Neural crest cell (in vitro differentiated cells): Measurements from ENCODE around the gene TGFB2. TPM values are rescaled to one million over a fixed set of nuclear protein-coding genes. Genes with fewer than 3 reads are reported as not detected.
A peak's percentile ranks its signal among the peaks of the same experiment; 100 is the strongest.

Experiments used
- DNase-seq: peaks from one replicate; pipeline ENCODE4 v3.0.0; 2021; ENCODE audit warnings: low read depth, mixed read lengths, low spot score
- H3K27ac Mint-ChIP-seq: one replicate; pipeline ENCODE4 v1.8.0; 2021; ENCODE audit warnings: mild to moderate bottlenecking, mixed read lengths; ENCODE audit not compliant: unreplicated experiment
- H3K27me3 Mint-ChIP-seq: 2 replicates; pipeline ENCODE4 v1.8.0; 2021; ENCODE audit warnings: low read depth, mild to moderate bottlenecking, mixed read lengths
- H3K36me3 Mint-ChIP-seq: 2 replicates; pipeline ENCODE4 v1.8.0; 2021; ENCODE audit warnings: low read depth, mild to moderate bottlenecking, mixed read lengths
- H3K4me1 Mint-ChIP-seq: 2 replicates; pipeline ENCODE4 v1.8.0; 2021; ENCODE audit warnings: mixed read lengths
- H3K4me3 Mint-ChIP-seq: one replicate; pipeline ENCODE4 v1.8.0; 2021; ENCODE audit warnings: mild to moderate bottlenecking, mixed read lengths
- H3K9me3 Mint-ChIP-seq: 2 replicates; pipeline ENCODE4 v1.8.0; 2021; ENCODE audit warnings: mixed read lengths
- CTCF ChIP-seq: fragments of 200-600 bp; sonication (generic); conservative IDR thresholded peaks from 2 replicates; pipeline ENCODE4 v1.5.0; 2021; ENCODE audit warnings: antibody characterized with exemption, mild to moderate bottlenecking
- long read RNA-seq: library from polyadenylated mRNA; unstranded; transcript quantifications from one replicate; pipeline ENCODE4 v2.0.0, GENCODE V29; 2020
- total RNA-seq: library from RNA; stranded (reverse); gene quantifications from 2 replicates; pipeline ENCODE4 v1.2.1, GENCODE V29; 2021

TGFB2 gene
- 11.4 and 14.0 TPM in 2 replicates for total RNA-seq
- long read RNA-seq, full-length matches to known transcripts: 7 of 8 reads
- long read RNA-seq, partial matches to known transcripts: 1 of 8 reads
- long read RNA-seq, other reads (novel, unspliced or antisense): 0 of 8 reads

GRCh38 chr1:218344814-218345672 is at the start of gene TGFB2:
Gene TGFB2, plus strand, starts transcription at chr1:218345336. Its CDS starts 1,366 bp downstream, at chr1:218346702.
- H3K27me3 Mint-ChIP-seq: peaks cover 33% of the 10 kb centered on the region
- no peaks in the 10 kb centered on the region for H3K36me3 Mint-ChIP-seq
- no peak for TF ChIP-seq CTCF
- H3K4me1 Mint-ChIP-seq: peaks cover 34% of the 10 kb centered on the region
- DNase-seq: peak; percentile 12
- no peak within 1 kb of the TSS for H3K4me3 Mint-ChIP-seq
- no peak within 1 kb of the TSS for H3K27ac Mint-ChIP-seq
- no peaks in the 10 kb centered on the region for H3K9me3 Mint-ChIP-seq

GRCh38 chr1:218296162-218296561 is 49.0 kb upstream of the TGFB2 start:
- no peaks in the 10 kb centered on the region for H3K36me3 Mint-ChIP-seq
- H3K9me3 Mint-ChIP-seq: no peaks in the 10 kb centered on the region
- DNase-seq: no peak
- H3K27me3 Mint-ChIP-seq: no peaks in the 10 kb centered on the region
- TF ChIP-seq CTCF: no peak
- H3K27ac Mint-ChIP-seq: no peak overlapping the region
- H3K4me1 Mint-ChIP-seq: peaks cover 3% of the 10 kb centered on the region
- no peak overlapping the region for H3K4me3 Mint-ChIP-seq

GRCh38 chr1:218297461-218297860 is 47.7 kb upstream of the TGFB2 start:
- no peaks in the 10 kb centered on the region for H3K36me3 Mint-ChIP-seq
- DNase-seq: no peak
- no peaks in the 10 kb centered on the region for H3K9me3 Mint-ChIP-seq
- peaks cover 3% of the 10 kb centered on the region for H3K4me1 Mint-ChIP-seq
- no peak overlapping the region for H3K27ac Mint-ChIP-seq
- H3K4me3 Mint-ChIP-seq: no peak overlapping the region
- TF ChIP-seq CTCF: no peak
- H3K27me3 Mint-ChIP-seq: no peaks in the 10 kb centered on the region

GRCh38 chr1:218297867-218298266 is 47.3 kb upstream of the TGFB2 start:
- no peak for DNase-seq
- Mint-ChIP-seq H3K27ac (no peak overlapping the region), H3K27me3 (no peaks in the 10 kb centered on the region), H3K4me3 (no peak overlapping the region), H3K36me3 (no peaks in the 10 kb centered on the region), H3K9me3 (no peaks in the 10 kb centered on the region), H3K4me1 (peaks cover 3% of the 10 kb centered on the region)
- no peak for TF ChIP-seq CTCF

- DNase-seq: no peak
- Mint-ChIP-seq H3K27ac (peak overlapping the region; percentile 76), H3K36me3 (no peaks in the 10 kb centered on the region), H3K4me3 (no peak overlapping the region), H3K9me3 (no peaks in the 10 kb centered on the region), H3K27me3 (no peaks in the 10 kb centered on the region), H3K4me1 (peaks cover 3% of the 10 kb centered on the region)
- no peak for TF ChIP-seq CTCF
Observed at GRCh38 chr1:218298398-218298797, 46.7 kb upstream of the TGFB2 start.
